Measurements from ENCODE around the gene TWIST2. TPM values are rescaled to one million over a fixed set of nuclear protein-coding genes. Genes with fewer than 3 reads are reported as not detected.
A peak's percentile ranks its signal among the peaks of the same experiment; 100 is the strongest.

TWIST2 gene
- total RNA-seq, 4 donors from 2014 or later = 37.4 to 51.6 (median 47.4) TPM

GRCh38 chr2:238897122-238897880 lies 49.4 kb downstream of the TWIST2 start:
- WGBS = 82% methylated on average over 16 of the region's 19 CpGs
- Histone ChIP-seq H3K9me3 (no peaks in the 10 kb centered on the region), H3K4me3 (no peak overlapping the region), H3K4me1 (peaks cover 10 to 74% (median 64%) of the 10 kb centered on the region in 4 donors), H3K27ac (replicated peaks in 1 of 4) (peak overlapping the region in 3 of 4 donors; percentile 0 to 65 (median 15)), H3K36me3 (no peaks in the 10 kb centered on the region), H3K27me3 (no peaks in the 10 kb centered on the region)
- intact Hi-C loops (cut with DNase I) = no loop called here
- TF ChIP-seq POLR2AphosphoS5 (IDR thresholded peaks at IDR 0.05) = no peak
- TF ChIP-seq CTCF (IDR thresholded peaks at IDR 0.05) = no peak
- TF ChIP-seq POLR2A (IDR thresholded peaks at IDR 0.05; ENCODE audit: low read depth) = no peak
- no peak for TF ChIP-seq EP300 (IDR thresholded peaks at IDR 0.05)
- no peak for DNase-seq (ENCODE audit: extremely low spot score)

DNA sequence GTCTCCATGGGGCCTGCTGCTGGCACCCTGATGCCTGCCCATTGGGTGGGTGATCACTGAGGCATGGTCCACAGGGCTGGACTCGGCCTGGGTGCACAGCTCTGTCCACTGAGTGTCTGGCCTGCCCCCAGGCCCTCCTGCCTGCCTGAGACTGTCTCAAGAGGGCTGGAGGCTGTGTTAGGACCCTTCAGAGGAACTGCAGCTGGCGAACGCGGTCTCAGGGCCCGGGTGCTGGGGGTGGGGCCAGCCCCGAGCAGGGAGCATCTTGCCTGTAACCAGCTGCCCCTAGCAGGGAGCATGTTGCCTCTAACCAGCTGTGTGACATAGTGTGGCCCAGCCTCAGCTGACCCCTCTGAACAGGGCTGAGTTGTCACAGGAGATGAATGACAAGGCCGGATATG lies 50.0 kb downstream of the TWIST2 start:
- Histone ChIP-seq H3K9me3 (no peaks in the 10 kb centered on the region), H3K27me3 (no peaks in the 10 kb centered on the region), H3K27ac (replicated peaks in 1 of 4) (peak overlapping the region in 3 of 4 donors; percentile 0 to 31 (median 15)), H3K36me3 (no peaks in the 10 kb centered on the region), H3K4me1 (peaks cover 10 to 74% (median 64%) of the 10 kb centered on the region in 4 donors), H3K4me3 (no peak overlapping the region)
- no peak for TF ChIP-seq POLR2AphosphoS5 (IDR thresholded peaks at IDR 0.05)
- TF ChIP-seq POLR2A (IDR thresholded peaks at IDR 0.05; ENCODE audit: low read depth) = no peak
- TF ChIP-seq CTCF (IDR thresholded peaks at IDR 0.05) = no peak
- TF ChIP-seq EP300 (IDR thresholded peaks at IDR 0.05) = no peak
- intact Hi-C loops (cut with DNase I) = no loop called here
- no peak for DNase-seq (ENCODE audit: extremely low spot score)
- no CpG with 5 or more reads among the region's 7 CpGs for WGBS

DNA sequence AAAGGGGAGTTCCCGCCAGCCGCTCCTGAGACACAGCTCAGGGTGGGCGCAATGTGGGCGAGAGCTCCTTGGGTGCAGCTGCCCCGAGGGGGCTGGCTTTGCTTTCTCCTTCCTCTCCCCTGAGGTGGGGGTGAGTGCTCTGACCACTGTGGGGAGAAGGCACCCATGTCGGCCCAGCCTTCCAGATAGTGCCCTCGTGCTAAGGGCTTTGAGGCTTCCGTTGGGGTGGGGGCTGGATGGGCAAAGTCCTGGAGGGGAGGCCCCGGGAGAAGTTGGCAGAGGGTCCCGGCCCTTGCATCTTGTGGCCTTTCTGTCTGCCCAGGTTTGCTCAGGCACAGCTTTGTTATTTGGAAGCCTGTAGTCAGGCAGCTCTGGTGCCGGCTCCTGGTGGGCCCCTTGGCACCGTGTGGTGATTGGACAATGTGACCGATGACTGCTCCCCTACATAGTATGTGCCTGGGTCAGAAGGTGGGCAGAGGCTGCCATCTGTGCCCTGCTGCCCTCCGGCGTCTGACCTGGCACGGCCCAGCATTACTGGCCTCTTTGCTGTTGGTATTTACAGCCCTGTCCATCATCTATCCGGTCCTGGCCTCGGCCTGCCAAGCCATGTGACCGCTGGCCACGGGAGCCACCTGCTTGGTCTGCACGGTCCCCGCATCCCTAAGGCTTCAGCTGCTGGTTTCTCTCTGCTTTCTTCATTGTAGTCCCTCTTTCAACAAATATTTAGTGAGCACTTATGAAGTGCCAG lies 50.8 kb downstream of the TWIST2 start:
- Histone ChIP-seq H3K27me3 (no peaks in the 10 kb centered on the region), H3K4me3 (no peak overlapping the region), H3K9me3 (no peaks in the 10 kb centered on the region), H3K4me1 (peaks cover 10 to 71% (median 61%) of the 10 kb centered on the region in 4 donors), H3K27ac (replicated peaks in 1 of 4) (no peak overlapping the region), H3K36me3 (no peaks in the 10 kb centered on the region)
- DNase-seq (ENCODE audit: extremely low spot score) = no peak
- intact Hi-C loops (cut with DNase I) = no loop called here
- 87% methylated on average over 20 of the region's 22 CpGs for WGBS
- TF ChIP-seq POLR2A (IDR thresholded peaks at IDR 0.05; ENCODE audit: low read depth) = no peak
- TF ChIP-seq POLR2AphosphoS5 (IDR thresholded peaks at IDR 0.05) = no peak
- no peak for TF ChIP-seq CTCF (IDR thresholded peaks at IDR 0.05)
- no peak for TF ChIP-seq EP300 (IDR thresholded peaks at IDR 0.05)

DNA sequence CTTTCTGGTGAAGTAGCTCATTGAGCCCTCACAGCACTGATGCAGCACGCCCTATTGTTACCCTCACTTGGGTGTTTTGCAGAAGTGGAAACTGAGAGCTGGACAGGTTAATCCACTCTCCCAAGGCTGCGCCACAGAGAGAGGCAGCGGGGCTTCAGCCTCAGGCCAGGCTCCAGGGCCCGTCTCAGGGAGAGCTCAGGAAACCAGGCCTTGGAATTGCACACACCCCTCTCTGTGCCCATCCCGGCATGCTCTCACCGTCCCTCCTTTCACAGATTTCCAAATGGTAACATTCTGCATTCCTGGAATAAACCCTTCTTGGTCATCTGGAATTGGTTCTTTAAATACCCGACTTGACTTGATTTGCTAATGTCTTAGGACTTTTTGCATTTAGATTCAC lies 51.5 kb downstream of the TWIST2 start:
- peaks cover 10 to 65% (median 56%) of the 10 kb centered on the region in 4 donors for H3K4me1 ChIP-seq
- intact Hi-C loops (cut with DNase I) = no loop called here
- H3K36me3 ChIP-seq = no peaks in the 10 kb centered on the region
- DNase-seq (ENCODE audit: extremely low spot score) = no peak
- H3K27me3 ChIP-seq = no peaks in the 10 kb centered on the region
- H3K9me3 ChIP-seq = no peaks in the 10 kb centered on the region
- no peak overlapping the region for H3K4me3 ChIP-seq
- H3K27ac ChIP-seq (replicated peaks in 1 of 4) = no peak overlapping the region
- 92% methylated on average over 7 of the region's 7 CpGs for WGBS
- TF ChIP-seq CTCF (IDR thresholded peaks at IDR 0.05) (no peak), EP300 (IDR thresholded peaks at IDR 0.05) (no peak), POLR2A (IDR thresholded peaks at IDR 0.05; ENCODE audit: low read depth) (no peak), POLR2AphosphoS5 (IDR thresholded peaks at IDR 0.05) (no peak)

All from esophagus muscularis mucosa (tissue), 4 donors.